HFF-Myc (cell line): ENCODE data around the gene ANTKMT.
A peak's percentile ranks its signal among the peaks of the same experiment; 100 is the strongest.

Source experiments
- DNase-seq: peaks from one replicate; pipeline ENCODE4 v3.0.0-alpha.2; 2011; ENCODE audit warnings: low read depth; ENCODE audit errors: extremely low read depth
- H3K4me3 ChIP-seq: replicated peaks from 2 replicates; pipeline ENCODE4 v1.5.1; 2011; ENCODE audit warnings: low read depth, mild to moderate bottlenecking, control low read depth, low read length
- TF ChIP-seq, protein P1 (sequence below): IDR thresholded peaks from 2 replicates; pipeline ENCODE4 v1.5.1; 2012; ENCODE audit warnings: mild to moderate bottlenecking, low read depth, low read length, control low read depth; ENCODE audit errors: missing control alignments

ANTKMT gene

DNA sequence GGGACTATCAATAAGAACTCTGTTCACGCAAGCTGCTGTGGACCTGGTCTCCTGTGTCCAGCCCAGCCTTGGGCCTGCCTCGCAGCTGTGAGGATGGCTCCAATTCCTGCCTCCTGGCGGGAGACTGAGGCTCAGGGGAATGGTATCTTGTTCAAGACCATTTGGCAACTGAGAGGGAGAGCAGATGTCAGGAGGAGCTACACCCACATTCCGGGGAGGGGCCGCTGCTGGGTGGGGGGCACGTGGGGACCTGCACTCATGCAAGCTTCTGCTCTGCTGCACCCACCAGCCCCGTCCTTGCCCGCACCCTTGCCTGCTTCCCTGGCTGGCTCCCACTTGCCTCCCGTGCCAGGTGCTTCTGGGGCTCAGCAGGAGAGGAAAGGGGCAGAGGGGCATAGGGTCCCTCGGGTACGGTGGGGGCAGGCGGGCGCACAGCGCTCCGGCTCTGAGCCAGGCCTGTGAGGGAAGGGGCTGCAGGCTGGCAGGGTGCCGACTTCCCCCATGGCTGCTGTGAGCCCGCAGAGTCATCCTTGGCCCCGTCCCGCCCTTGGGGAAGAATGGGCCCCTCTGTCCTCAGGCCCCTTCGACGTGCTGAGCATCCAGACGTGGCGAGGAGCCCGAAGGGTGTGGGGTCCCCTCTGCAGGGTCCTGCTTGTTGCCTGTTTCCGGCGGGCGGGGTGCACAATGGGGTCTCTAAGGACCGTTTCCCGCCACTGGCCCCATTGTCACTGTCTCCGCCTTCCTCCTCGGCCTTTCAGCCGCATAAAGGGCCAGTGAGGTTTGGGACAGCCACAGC is 3.3 kb upstream of the ANTKMT start:
- no peak overlapping the region for H3K4me3 ChIP-seq
- no peak for DNase-seq
- TF ChIP-seq, protein P1, sequence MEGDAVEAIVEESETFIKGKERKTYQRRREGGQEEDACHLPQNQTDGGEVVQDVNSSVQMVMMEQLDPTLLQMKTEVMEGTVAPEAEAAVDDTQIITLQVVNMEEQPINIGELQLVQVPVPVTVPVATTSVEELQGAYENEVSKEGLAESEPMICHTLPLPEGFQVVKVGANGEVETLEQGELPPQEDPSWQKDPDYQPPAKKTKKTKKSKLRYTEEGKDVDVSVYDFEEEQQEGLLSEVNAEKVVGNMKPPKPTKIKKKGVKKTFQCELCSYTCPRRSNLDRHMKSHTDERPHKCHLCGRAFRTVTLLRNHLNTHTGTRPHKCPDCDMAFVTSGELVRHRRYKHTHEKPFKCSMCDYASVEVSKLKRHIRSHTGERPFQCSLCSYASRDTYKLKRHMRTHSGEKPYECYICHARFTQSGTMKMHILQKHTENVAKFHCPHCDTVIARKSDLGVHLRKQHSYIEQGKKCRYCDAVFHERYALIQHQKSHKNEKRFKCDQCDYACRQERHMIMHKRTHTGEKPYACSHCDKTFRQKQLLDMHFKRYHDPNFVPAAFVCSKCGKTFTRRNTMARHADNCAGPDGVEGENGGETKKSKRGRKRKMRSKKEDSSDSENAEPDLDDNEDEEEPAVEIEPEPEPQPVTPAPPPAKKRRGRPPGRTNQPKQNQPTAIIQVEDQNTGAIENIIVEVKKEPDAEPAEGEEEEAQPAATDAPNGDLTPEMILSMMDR, result no peak

DNA sequence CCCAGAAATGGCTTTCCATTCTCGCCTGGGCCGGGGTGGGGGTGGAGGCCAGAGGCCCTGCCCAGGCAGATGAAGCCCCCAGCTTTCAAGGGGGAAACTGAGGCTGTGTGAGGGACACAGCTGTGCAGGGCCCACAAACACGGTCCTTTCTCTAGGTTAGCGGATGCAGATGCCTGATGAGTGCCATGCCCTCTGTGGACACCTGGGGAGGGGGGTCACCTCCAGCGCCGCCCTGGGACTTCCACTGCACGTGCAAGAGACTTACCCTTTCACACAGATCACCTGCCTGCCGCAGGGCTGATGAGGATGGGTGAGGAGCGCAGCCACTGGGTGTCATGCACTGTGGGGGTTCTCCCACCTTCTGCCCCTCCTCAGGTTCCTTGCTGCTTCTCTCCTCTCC is 2.6 kb upstream of the ANTKMT start:
- TF ChIP-seq, protein P1, result no peak
- H3K4me3 ChIP-seq, result no peak overlapping the region
- no peak for DNase-seq

DNA sequence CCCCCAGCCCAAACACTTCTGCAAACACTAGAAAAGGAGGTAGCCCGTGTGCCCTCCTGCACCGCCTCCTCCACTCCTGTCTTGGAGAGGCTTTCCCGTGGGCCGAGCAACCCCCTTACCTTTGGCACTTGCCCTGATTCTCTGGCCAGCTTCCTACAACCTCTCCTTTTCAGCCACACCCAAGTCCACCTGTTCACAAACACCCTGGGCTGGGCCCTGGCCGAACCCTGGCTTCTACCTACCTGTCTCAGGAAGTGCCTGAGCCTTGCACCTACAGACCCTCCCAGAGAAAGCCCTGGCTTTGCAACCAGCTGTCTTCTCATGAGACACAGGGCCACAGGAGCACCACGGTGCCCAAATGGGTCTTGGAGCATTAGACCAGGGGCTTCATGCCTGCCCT is 2.0 kb upstream of the ANTKMT start:
- DNase-seq, result no peak
- H3K4me3 ChIP-seq, result no peak overlapping the region
- TF ChIP-seq, protein P1, result no peak

DNA sequence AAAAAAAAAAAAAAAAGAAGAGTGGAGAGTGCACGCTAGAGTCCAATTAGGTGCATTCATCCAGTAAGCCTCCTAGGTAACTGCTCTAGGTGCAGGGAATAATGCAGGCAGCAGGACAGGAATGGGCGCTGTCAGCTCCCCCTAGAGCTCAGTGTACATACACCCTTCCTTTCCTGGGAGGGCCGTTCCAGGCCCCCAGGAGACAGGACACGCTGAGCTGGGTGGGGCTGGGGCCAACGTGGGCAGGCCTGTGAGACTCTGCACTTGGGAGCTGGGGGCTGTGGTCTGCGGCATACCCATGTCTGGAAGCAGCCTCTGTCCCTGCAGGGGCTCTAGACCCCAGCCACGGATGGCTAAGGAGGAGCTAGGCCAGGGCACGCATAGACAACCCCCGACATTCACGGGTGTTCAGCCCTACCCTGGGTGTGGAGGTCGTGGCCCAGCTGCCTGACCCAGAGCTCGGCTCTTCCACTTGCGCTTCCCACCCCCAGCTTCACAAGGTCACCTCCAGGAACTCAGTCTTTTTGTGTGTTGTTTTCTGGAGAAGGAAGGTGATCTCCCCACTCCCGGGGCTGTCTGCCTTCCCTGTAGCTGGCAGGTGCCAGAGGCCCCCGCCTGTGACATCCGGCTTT is 1.0 kb upstream of the ANTKMT start:
- TF ChIP-seq, protein P1, result peak; percentile 30
- no peak for DNase-seq
- peak overlapping the region; percentile 73 for H3K4me3 ChIP-seq

DNA sequence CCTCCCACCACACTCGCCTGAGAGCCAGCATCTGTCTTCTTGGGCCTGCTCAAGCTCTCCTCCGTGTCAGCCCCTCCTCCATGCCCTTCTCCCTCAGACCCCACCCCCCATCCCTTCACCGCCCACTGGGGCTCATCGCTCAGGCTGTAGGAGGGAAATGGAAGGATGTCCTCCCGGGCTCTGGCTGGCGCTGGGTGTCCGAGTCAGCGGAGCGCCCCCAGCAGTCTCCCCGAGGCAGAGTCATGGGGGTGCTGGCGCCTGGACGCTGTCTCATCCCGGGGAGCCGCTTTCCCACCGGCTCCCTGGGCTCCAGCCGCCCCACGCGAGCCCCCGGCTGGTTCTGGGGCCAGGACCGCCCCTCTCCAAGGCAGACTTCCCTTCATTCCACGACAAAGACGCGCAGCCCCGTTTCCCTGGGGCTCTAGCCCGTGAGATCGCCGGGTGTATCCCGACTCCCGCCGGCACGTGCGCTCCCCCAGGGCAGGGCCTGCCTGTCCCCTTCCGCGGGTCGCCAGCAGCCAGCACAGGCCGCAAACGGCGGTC is 428 bp upstream of the ANTKMT start:
- H3K4me3 ChIP-seq, result peak overlapping the region; percentile 73
- TF ChIP-seq, protein P1, result peak; percentile 23
- no peak for DNase-seq

DNA sequence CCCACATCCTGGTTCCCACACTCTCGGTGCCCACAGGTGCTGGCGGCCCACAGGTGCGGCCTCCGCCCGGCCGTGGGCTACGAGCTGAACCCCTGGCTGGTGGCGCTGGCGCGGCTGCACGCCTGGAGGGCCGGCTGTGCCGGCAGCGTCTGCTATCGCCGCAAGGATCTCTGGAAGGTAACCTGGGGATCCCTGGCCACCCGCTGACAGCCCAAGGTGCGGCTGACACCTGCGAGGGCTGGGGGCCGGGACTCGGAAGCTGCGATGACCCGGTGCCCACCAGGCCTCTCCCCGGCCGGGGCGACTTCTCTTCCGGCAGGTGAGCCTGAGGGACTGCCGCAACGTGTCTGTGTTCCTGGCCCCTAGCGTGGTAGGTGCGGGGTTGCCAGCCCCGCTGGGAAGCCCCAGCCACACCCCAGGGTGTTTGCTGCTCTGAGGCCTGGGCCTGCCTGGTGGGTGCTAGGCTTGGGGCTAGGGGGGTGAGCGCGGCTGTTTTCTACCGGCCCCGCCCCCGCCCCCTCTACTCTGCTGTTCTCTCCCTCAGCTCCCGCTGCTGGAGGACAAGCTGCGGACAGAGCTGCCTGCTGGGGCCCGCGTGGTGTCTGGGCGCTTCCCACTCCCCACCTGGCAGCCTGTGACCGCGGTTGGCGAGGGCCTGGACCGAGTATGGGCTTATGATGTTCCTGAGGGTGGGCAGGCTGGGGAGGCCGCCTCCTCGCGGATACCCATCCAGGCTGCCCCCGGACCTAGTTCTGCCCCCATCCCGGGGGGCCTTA is 1.0 kb downstream of the ANTKMT start:
- DNase-seq, result no peak
- TF ChIP-seq, protein P1, result no peak
- peak overlapping the region; percentile 73 for H3K4me3 ChIP-seq
